Upper lobe of left lung (tissue), 4 donors: ENCODE measurements around the gene SEMA3E.

Source experiments
- CTCF ChIP-seq, 6 experiments: fragments of 450-650 bp in 4 of 6; fragments of 200-600 bp in 2 of 6; sonication (generic) in 2 of 6; IDR thresholded peaks; one replicate each; pipeline ENCODE4 v1.5.1; 2016 to 2019; ENCODE audit warnings: antibody characterized with exemption in 6 of 6
- EP300 ChIP-seq, 4 donors: sonication (generic); formaldehyde crosslinking; IDR thresholded peaks; one replicate each; pipeline ENCODE4 v1.5.1; 2017; ENCODE audit warnings: antibody characterized with exemption in 4 of 4, control low read depth in 2 of 4
- POLR2A ChIP-seq, 4 donors: fragments of 450-650 bp; IDR thresholded peaks; one replicate each; pipeline ENCODE4 v1.5.1; 2016 to 2017; ENCODE audit warnings: antibody characterized with exemption in 4 of 4, mild to moderate bottlenecking in 2 of 4
- POLR2AphosphoS5 ChIP-seq, 2 donors: sonication (generic); formaldehyde crosslinking; IDR thresholded peaks; one replicate each; pipeline ENCODE4 v1.5.1; 2017; ENCODE audit warnings: antibody characterized with exemption in 2 of 2

GRCh38 chr7:83313931-83314330 is 335.0 kb downstream of the SEMA3E start:
- TF ChIP-seq CTCF (IDR thresholded peaks at IDR 0.05) (no peak), POLR2A (IDR thresholded peaks at IDR 0.05) (no peak), EP300 (IDR thresholded peaks at IDR 0.05) (no peak), POLR2AphosphoS5 (IDR thresholded peaks at IDR 0.05) (no peak)
